GM21423 (cell line): ENCODE results near the gene UAP1L1.

Experiments used
- ATAC-seq: cut with Tn5 transposase; IDR thresholded peaks from one replicate; pipeline ENCODE4 v1.9.1; 2021; ENCODE audit warnings: mild to moderate bottlenecking, moderate library complexity; ENCODE audit not compliant: unreplicated experiment

UAP1L1 gene

GRCh38 chr9:137089232-137089947 lies 12.1 kb downstream of the UAP1L1 start:
- no peak for ATAC-seq

- ATAC-seq, result peak; percentile 59
Observed at GRCh38 chr9:137095664-137096517, 18.6 kb downstream of the UAP1L1 start.

GRCh38 chr9:137096785-137097546 lies 19.6 kb downstream of the UAP1L1 start:
- ATAC-seq, result no peak

- no peak for ATAC-seq
Observed at GRCh38 chr9:137097761-137098462, 20.6 kb downstream of the UAP1L1 start.

GRCh38 chr9:137099231-137099630 lies 21.9 kb downstream of the UAP1L1 start:
- no peak for ATAC-seq

GRCh38 chr9:137103206-137103999 lies 26.1 kb downstream of the UAP1L1 start:
- ATAC-seq, result no peak

- no peak for ATAC-seq
Observed at GRCh38 chr9:137105814-137106661, 28.7 kb downstream of the UAP1L1 start.

GRCh38 chr9:137106662-137107250 lies 29.4 kb downstream of the UAP1L1 start:
- no peak for ATAC-seq

- ATAC-seq, result no peak
Observed at GRCh38 chr9:137107312-137107921, 30.1 kb downstream of the UAP1L1 start.

GRCh38 chr9:137107982-137108381 lies 30.7 kb downstream of the UAP1L1 start:
- no peak for ATAC-seq

GRCh38 chr9:137108608-137109249 lies 31.4 kb downstream of the UAP1L1 start:
- no peak for ATAC-seq

GRCh38 chr9:137109250-137110146 lies 32.2 kb downstream of the UAP1L1 start:
- ATAC-seq, result no peak

- ATAC-seq, result no peak
Observed at GRCh38 chr9:137110147-137110910, 33.0 kb downstream of the UAP1L1 start.

- ATAC-seq, result no peak
Observed at GRCh38 chr9:137110911-137111787, 33.8 kb downstream of the UAP1L1 start.
